GM18868 (cell line): ENCODE data around the gene MIS18A.
A peak's percentile ranks its signal among the peaks of the same experiment; 100 is the strongest.
"Not testable (repeated sequence)": the region's sequence is repeated elsewhere in the genome, so short reads cannot be mapped to it uniquely, and the experiment has no call there.

Experiments
- ATAC-seq: cut with Tn5 transposase; IDR thresholded peaks from one replicate; pipeline ENCODE4 v1.9.1; 2021; ENCODE audit warnings: mild to moderate bottlenecking, moderate library complexity; ENCODE audit not compliant: unreplicated experiment

MIS18A gene

GRCh38 chr21:32306021-32306780, 27.4 kb upstream of the MIS18A start:
- no peak for ATAC-seq

- ATAC-seq: no peak
Observed at GRCh38 chr21:32304998-32305397, 26.1 kb upstream of the MIS18A start.

- no peak for ATAC-seq
Observed at GRCh38 chr21:32303385-32303784, 24.5 kb upstream of the MIS18A start.

- ATAC-seq: no peak
Observed at GRCh38 chr21:32302560-32302959, 23.7 kb upstream of the MIS18A start.

GRCh38 chr21:32301596-32301995, 22.7 kb upstream of the MIS18A start:
- no peak for ATAC-seq

- ATAC-seq: no peak
Observed at GRCh38 chr21:32300117-32300681, 21.4 kb upstream of the MIS18A start.

- ATAC-seq: no peak
Observed at GRCh38 chr21:32299695-32300094, 20.8 kb upstream of the MIS18A start.

- ATAC-seq: no peak
Observed at GRCh38 chr21:32298658-32299081, 19.8 kb upstream of the MIS18A start, which contains the start of gene MRAP. Gene MRAP, plus strand, starts transcription at chr21:32298855. Its CDS starts 117 bp downstream, at chr21:32298972.

- ATAC-seq: no peak
Observed at GRCh38 chr21:32298148-32298559, 19.3 kb upstream of the MIS18A start.

GRCh38 chr21:32297449-32297848, 18.6 kb upstream of the MIS18A start:
- no peak for ATAC-seq

- no peak for ATAC-seq
Observed at GRCh38 chr21:32285476-32285875, 6.6 kb upstream of the MIS18A start.

- no peak for ATAC-seq
Observed at GRCh38 chr21:32282992-32283391, 4.1 kb upstream of the MIS18A start.

GRCh38 chr21:32281531-32281930, 2.7 kb upstream of the MIS18A start:
- ATAC-seq: no peak

- peak; percentile 32 for ATAC-seq
Observed at GRCh38 chr21:32279377-32279680, 480 bp upstream of the MIS18A start.

GRCh38 chr21:32278103-32278502, 746 bp downstream of the MIS18A start:
- ATAC-seq: no peak

- no peak for ATAC-seq
Observed at GRCh38 chr21:32276671-32277070, 2.2 kb downstream of the MIS18A start.

- no peak for ATAC-seq
Observed at GRCh38 chr21:32270748-32271147, 8.1 kb downstream of the MIS18A start.

GRCh38 chr21:32265321-32265720, 13.5 kb downstream of the MIS18A start:
- not testable (repeated sequence) for ATAC-seq

GRCh38 chr21:32261929-32262328, 16.9 kb downstream of the MIS18A start:
- ATAC-seq: no peak

- ATAC-seq: no peak
Observed at GRCh38 chr21:32260130-32260529, 18.7 kb downstream of the MIS18A start.

- not testable (repeated sequence) for ATAC-seq
Observed at GRCh38 chr21:32258786-32259048, 20.1 kb downstream of the MIS18A start.

- ATAC-seq: peak; percentile 85
Observed at GRCh38 chr21:32257962-32258785, 20.7 kb downstream of the MIS18A start.
